Activated CD4-positive, alpha-beta T cell treated with anti-CD3 and anti-CD28 coated beads for 36 hours (primary cell): ENCODE results near the gene CLPTM1L. TPM values are rescaled to one million over a fixed set of nuclear protein-coding genes. Genes with fewer than 3 reads are reported as not detected.

Source experiments
- ATAC-seq: fragments of 200-7000 bp; cut with Tn5 transposase; one replicate; pipeline ENCODE4 v1.10.0; 2021; ENCODE audit warnings: mild to moderate bottlenecking, moderate library complexity
- CTCF ChIA-PET: fragments of 350-600 bp; sonication (Branson Sonifier 250); formaldehyde crosslinking; loops from one replicate; lab custom pipeline; 2021; ENCODE audit warnings: antibody characterized with exemption; lab: Charles Lee
- POLR2A ChIA-PET: fragments of 350-600 bp; sonication (Branson Sonifier 250); formaldehyde crosslinking; loops from one replicate; lab custom pipeline; 2021; ENCODE audit warnings: antibody characterized with exemption, inconsistent platforms; lab: Charles Lee
- DNase-seq: peaks from one replicate; pipeline ENCODE4 v3.0.0-alpha.2; 2020
- H3K27ac Mint-ChIP-seq: one replicate; pipeline ENCODE4 v1.8.0; 2021; ENCODE audit warnings: mixed read lengths
- H3K27me3 Mint-ChIP-seq: one replicate; pipeline ENCODE4 v1.8.0; 2021; ENCODE audit warnings: mixed read lengths
- H3K36me3 Mint-ChIP-seq: one replicate; pipeline ENCODE4 v1.8.0; 2021; ENCODE audit warnings: low read depth, mixed read lengths
- H3K4me1 Mint-ChIP-seq: one replicate; pipeline ENCODE4 v1.8.0; 2021; ENCODE audit warnings: mixed read lengths
- H3K4me3 Mint-ChIP-seq: one replicate; pipeline ENCODE4 v1.8.0; 2021; ENCODE audit warnings: mild to moderate bottlenecking, moderate library complexity, mixed read lengths
- H3K9me3 Mint-ChIP-seq: one replicate; pipeline ENCODE4 v1.8.0; 2021; ENCODE audit warnings: low read depth, mixed read lengths
- intact Hi-C, 2 experiments: fragments of 100-400 bp; cut with DNase I in 1 of 2; cut with micrococcal nuclease in 1 of 2; formaldehyde crosslinking; loops; one replicate each; pipeline versions ENCODE4 v1.14.2 to v1.15.1; 2022 to 2024; cut with DNase I, micrococcal nuclease
- total RNA-seq, 2 experiments: library from RNA; stranded (reverse); gene quantifications; one replicate each; pipeline ENCODE4 v1.2.3, GENCODE V29; 2021

The CLPTM1L gene, protein sequence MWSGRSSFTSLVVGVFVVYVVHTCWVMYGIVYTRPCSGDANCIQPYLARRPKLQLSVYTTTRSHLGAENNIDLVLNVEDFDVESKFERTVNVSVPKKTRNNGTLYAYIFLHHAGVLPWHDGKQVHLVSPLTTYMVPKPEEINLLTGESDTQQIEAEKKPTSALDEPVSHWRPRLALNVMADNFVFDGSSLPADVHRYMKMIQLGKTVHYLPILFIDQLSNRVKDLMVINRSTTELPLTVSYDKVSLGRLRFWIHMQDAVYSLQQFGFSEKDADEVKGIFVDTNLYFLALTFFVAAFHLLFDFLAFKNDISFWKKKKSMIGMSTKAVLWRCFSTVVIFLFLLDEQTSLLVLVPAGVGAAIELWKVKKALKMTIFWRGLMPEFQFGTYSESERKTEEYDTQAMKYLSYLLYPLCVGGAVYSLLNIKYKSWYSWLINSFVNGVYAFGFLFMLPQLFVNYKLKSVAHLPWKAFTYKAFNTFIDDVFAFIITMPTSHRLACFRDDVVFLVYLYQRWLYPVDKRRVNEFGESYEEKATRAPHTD
- total RNA-seq = 10 to 100 TPM; 62.1 to 62.2 TPM

DNA sequence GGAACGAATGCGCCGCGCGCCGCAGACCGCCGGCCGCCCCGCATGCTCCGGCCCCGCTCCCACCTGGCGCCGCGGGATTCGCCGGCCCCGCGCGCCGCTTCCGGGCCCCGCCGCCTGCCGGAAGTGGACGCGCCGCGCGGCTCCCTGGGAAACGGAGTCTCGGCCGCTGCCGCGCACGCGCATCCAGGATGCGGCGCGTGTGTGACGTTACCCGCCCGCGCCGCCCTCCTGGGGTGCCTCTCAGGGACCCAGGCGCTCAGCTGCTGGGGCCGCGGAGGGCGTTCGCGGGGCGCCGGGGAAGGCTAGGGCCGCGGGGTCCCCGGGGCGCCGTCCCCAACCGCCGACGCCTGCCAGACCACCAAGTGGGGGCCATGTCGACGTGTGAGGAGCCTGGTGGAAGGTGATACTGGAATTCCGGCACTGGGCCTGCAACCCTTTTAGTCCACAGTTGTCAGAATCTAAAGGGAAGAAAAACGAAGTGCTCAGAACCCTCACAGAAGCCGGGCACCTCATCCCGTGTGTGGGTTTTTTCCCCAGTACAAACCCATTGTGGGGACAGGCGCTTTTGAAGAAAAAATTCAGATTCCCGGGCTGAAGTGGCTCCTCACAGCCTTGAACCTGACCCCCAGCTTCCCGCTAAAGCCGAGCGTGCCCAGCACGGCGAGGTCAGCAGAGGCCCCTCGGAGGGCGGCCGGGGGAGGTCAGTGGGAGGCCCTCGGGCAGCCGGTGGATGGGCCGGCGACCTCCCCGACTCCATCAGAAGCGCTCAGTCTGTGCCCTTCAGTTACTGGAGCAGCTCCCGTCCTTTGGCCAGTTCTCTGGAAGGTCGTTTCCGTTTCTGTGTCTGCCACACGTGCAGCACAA is at the start of gene CLPTM1L:
CLPTM1L (minus strand) TSS at position 125 of the 864 bp plus-strand sequence. CDS start 258 bp downstream, outside the sequence.
- ChIA-PET CTCF (interaction anchor here (0.5 to 1.5 kb wide), 2 partner anchors 35 to 41 kb away, joined by 3 read pairs; no protein-coding TSS in a partner anchor), POLR2A (interaction anchor here (1.4 kb wide), 1 partner anchor 40 kb away, joined by 3 read pairs; no protein-coding TSS in a partner anchor)
- Mint-ChIP-seq H3K27ac (peak within 1 kb of the TSS; percentile 92), H3K4me1 (peaks cover 22% of the 10 kb centered on the region), H3K4me3 (peak within 1 kb of the TSS; percentile 94), H3K27me3 (no peaks in the 10 kb centered on the region), H3K9me3 (no peaks in the 10 kb centered on the region), H3K36me3 (peaks cover 24% of the 10 kb centered on the region)
- intact Hi-C loops = loop anchor here in 1 of 2 experiments (1.0 to 10.0 kb wide), 10 partner anchors 29 to 870 kb away; partner anchors contain the start of genes BRD9, CEP72, MRPL36 and TERT
- ATAC-seq (peak; percentile 96), DNase-seq (peak; percentile 93)

DNA sequence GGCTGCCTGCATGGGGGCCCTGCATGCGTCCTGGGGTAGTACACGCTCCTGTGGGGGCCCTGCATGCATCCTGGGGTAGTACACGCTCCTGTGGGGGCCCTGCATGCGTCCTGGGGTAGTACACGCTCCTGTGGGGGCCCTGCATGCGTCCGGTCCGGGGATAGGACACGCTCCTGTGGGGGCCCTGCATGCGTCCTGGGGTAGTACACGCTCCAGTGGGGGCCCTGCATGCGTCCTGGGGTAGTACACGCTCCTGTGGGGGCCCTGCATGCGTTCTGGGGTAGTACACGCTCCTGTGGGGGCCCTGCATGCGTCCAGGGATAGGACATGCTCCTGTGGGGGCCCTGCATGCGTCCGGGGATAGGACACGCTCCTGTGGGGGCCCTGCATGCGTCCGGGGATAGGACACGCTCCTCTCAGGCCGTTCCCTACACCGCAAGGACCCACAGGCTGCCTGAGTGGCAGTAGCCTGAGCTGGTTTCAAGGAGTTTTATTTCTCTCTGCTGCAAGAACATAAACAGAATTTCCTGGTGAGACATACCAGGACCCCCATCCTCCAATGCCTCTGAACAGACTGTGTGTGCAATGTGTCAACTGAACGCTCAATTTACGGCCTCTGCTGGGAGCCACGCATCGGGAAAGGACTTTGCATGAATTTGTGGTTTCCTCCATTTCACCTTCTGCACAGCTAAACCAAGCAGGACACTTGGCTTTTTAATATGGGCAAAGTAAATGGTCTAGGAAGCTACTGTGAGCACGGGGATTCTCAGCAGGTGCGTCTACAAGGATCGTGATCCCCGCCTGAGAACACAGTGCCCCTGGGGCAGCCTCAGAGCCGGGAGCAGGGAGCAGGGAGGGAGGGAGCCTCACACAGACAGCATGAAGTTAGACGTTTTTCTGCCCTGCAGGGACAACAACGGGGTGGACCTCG is 48.9 kb upstream of the CLPTM1L start:
- H3K27me3 Mint-ChIP-seq = peaks cover 18% of the 10 kb centered on the region
- no peaks in the 10 kb centered on the region for H3K36me3 Mint-ChIP-seq
- no peaks in the 10 kb centered on the region for H3K4me1 Mint-ChIP-seq
- no peak overlapping the region for H3K4me3 Mint-ChIP-seq
- intact Hi-C loops = no loop called here
- ATAC-seq = no peak
- DNase-seq = no peak
- ChIA-PET CTCF (no interaction called here), POLR2A (no interaction called here)
- no peak overlapping the region for H3K27ac Mint-ChIP-seq
- H3K9me3 Mint-ChIP-seq = no peaks in the 10 kb centered on the region

DNA sequence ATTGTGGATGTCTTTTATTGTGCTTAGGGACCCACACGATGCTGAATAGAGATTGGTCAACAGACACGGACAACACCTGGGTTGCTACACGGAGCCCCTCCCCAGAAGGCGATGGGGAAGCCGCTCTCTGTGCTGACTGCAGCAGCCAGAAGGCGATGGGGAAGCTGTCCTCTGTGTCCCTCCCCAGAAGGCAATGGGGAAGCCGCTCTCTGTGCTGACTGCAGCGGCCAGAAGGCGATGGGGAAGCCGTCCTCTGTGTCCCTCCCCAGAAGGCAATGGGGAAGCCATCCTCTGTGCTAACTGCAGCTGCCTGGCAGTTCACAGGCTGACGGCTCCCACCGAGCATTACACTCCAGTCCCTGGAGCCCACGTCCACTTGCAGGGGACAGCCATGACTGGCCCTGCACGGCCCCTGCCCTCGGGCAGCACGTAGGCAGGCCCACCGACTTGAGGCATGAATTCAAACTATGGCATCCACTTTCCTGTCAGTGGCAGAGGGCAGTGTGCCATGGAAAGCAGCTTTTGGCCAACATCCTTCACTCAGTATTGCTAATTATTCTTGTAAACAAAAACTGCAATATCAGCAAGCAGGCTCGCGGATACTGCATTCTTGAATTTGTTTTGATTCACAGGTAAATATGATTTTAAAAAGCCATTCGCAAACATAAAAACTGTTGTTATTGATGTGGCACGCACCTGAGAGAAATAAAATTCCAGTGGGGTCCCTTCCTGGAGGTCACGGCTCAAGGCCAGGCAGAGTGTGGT is 48.1 kb upstream of the CLPTM1L start:
- no peaks in the 10 kb centered on the region for H3K4me1 Mint-ChIP-seq
- no peaks in the 10 kb centered on the region for H3K9me3 Mint-ChIP-seq
- no peak overlapping the region for H3K4me3 Mint-ChIP-seq
- H3K27me3 Mint-ChIP-seq = peaks cover 18% of the 10 kb centered on the region
- intact Hi-C loops = no loop called here
- ATAC-seq = no peak
- ChIA-PET POLR2A (no interaction called here), CTCF (no interaction called here)
- H3K36me3 Mint-ChIP-seq = no peaks in the 10 kb centered on the region
- DNase-seq = no peak
- H3K27ac Mint-ChIP-seq = no peak overlapping the region

DNA sequence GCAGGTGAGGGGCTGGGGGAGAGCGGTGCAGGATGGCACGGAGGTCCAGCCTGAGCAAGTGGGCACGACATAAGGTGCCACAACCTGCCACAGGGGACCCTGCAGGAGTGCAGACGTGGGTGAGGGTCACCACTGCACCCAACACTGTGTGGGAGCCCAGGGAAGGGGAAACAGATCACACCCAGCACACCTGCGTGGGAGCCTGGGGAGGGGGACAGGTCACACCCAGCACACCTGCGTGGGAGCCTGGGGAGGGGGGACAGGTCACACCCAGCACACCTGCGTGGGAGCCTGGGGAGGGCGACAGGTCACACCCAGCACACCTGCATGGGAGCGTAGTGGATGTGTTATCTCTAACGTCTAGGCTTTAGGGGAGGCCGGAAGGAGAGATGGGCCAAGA is 47.4 kb upstream of the CLPTM1L start:
- Mint-ChIP-seq H3K9me3 (no peaks in the 10 kb centered on the region), H3K4me3 (no peak overlapping the region), H3K27ac (no peak overlapping the region), H3K36me3 (no peaks in the 10 kb centered on the region), H3K27me3 (peaks cover 14% of the 10 kb centered on the region), H3K4me1 (no peaks in the 10 kb centered on the region)
- no peak for ATAC-seq
- intact Hi-C loops = no loop called here
- POLR2A ChIA-PET = no interaction called here
- DNase-seq = no peak
- CTCF ChIA-PET = no interaction called here

DNA sequence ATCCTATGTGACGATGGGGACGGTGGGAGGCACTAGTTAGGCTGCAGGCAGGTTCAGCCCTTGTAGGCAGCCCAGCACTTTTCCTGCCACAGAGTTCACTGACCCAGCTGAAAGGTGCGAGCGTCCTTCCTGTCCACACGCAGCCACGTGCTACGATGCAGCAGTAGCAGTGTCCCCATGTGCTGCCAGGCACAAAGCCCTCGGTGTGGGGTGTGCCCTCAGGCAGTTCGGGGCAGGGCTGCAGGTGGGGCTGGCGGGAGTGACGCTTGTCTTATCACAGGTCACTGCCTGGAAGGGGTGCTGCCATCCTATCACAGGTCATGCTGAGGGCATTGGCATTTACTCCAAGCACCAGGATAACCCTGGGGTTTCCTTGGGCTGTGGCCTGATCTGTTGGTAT is 46.8 kb upstream of the CLPTM1L start:
- Mint-ChIP-seq H3K27me3 (peaks cover 14% of the 10 kb centered on the region), H3K4me3 (no peak overlapping the region), H3K9me3 (no peaks in the 10 kb centered on the region), H3K27ac (no peak overlapping the region), H3K36me3 (no peaks in the 10 kb centered on the region), H3K4me1 (peaks cover 4% of the 10 kb centered on the region)
- intact Hi-C loops = no loop called here
- ATAC-seq (no peak), DNase-seq (no peak)
- CTCF ChIA-PET = no interaction called here
- POLR2A ChIA-PET = no interaction called here

DNA sequence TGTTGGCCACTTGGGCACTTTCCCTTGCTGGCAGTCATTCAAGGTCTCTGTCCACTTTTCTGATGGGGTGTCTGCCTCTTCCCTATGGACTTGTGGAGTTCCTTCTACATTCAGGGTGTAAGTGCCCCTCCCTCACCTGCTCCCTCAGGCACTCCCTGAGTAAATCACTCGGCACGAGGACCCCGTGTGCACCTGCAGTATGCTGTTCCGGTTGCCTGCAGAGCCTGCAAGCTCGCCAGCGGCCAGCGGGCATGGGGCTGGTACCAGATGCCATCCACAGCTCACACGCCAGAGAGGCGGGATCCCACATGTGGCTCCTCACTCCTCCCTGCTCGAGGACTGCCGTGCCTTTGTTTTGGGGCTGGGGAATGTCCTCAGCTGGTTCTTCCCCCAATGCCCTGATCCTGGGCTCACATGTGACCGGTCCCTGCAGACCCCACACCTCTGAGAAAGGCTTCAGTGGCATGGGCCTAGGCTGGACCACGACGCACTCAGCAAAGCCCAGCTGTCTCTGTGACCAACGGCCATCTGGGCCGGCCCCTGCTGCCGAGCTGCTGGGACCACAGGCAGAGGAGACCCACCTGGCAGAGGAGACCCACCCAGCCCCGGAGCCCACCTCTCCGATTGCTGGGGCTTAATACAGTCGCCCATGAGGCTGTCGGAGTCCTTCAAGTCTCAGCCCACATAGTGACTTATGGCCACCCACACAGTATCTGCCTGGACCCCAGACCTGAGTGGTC is 46.1 kb upstream of the CLPTM1L start:
- POLR2A ChIA-PET = no interaction called here
- CTCF ChIA-PET = no interaction called here
- H3K27ac Mint-ChIP-seq = no peak overlapping the region

DNA sequence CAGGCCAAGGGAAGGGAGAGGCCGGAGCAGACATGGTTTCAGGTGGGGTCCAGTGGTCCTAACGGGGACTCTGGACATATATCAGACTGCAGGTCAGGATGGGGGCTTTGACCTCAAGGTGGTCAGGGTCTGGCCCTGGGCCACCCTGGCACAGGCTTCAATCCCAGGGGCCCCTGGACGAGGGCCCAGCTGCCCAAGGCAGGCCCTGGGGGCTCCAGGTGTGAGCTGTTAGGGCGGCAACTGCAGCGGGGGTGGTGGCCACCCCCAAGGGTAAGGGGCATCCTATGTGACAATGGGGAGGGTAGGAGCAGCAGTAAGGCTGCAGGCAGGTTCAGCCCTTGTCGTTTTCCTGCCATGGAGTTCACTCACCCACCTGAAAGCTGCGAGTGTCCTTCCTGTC is 45.4 kb upstream of the CLPTM1L start:
- Mint-ChIP-seq H3K27ac (no peak overlapping the region), H3K4me3 (no peak overlapping the region), H3K27me3 (peaks cover 10% of the 10 kb centered on the region), H3K36me3 (no peaks in the 10 kb centered on the region), H3K4me1 (peaks cover 15% of the 10 kb centered on the region), H3K9me3 (no peaks in the 10 kb centered on the region)
- CTCF ChIA-PET = no interaction called here
- intact Hi-C loops = no loop called here
- no peak for ATAC-seq
- POLR2A ChIA-PET = no interaction called here
- DNase-seq = no peak

More for the DNA sequence above, 46.1 kb upstream of the CLPTM1L start:
- Mint-ChIP-seq H3K9me3 (no peaks in the 10 kb centered on the region), H3K4me1 (peaks cover 11% of the 10 kb centered on the region), H3K36me3 (no peaks in the 10 kb centered on the region), H3K27me3 (peaks cover 14% of the 10 kb centered on the region), H3K4me3 (no peak overlapping the region)
- intact Hi-C loops = no loop called here
- ATAC-seq (no peak), DNase-seq (no peak)

DNA sequence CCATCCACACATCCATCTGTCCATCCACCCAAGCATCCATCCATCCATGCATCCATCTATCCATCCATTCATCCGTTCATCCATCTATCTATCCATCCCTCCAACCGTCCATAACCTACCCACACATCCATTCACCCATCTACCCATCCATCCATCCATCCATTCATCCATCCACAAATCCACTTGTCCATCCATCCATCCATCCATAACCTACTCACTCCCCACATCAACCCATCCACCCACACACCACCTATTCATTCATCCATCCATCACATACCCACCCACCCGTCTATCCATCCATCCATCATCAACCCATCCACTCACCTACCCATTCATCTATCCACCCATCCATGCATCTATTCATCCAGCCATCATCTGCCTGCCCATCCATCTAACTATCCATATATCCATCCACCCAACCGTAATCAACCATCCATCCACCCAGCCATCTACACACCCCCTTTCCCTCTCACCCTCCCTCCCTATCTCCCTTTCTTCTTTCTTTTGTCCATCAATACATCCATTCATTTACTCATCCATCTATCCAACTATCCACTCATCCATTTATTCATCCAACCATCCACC is 43.6 kb upstream of the CLPTM1L start:
- Mint-ChIP-seq H3K4me1 (peaks cover 17% of the 10 kb centered on the region), H3K27me3 (no peaks in the 10 kb centered on the region), H3K4me3 (no peak overlapping the region), H3K9me3 (no peaks in the 10 kb centered on the region), H3K27ac (no peak overlapping the region), H3K36me3 (no peaks in the 10 kb centered on the region)
- DNase-seq (no peak), ATAC-seq (no peak)
- CTCF ChIA-PET = no interaction called here
- POLR2A ChIA-PET = no interaction called here
- intact Hi-C loops = loop anchor here in 1 of 2 experiments (5.0 kb wide), 2 partner anchors 134 to 404 kb away; partner anchors contain the start of gene LPCAT1

DNA sequence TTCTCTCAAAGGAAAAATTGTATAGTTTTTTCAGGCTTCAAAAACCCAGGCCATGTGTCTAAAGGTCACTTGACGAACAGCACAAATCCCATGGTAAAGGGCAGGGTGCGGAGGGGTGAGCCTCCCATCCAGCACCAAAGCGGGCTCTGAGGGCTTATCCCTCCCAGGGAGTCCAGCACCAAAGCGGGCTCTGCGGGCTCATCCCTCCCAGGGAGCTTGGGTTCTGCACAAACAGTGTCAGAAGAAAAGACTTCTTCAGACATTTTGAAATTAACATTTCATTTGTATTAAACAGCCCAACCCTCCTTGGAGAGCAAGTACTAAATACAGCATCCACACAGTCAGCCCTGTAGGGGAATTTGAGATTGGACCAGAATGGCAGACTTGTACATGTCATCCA is 43.0 kb upstream of the CLPTM1L start:
- Mint-ChIP-seq H3K4me1 (peaks cover 17% of the 10 kb centered on the region), H3K9me3 (no peaks in the 10 kb centered on the region), H3K36me3 (no peaks in the 10 kb centered on the region), H3K27me3 (no peaks in the 10 kb centered on the region), H3K4me3 (no peak overlapping the region), H3K27ac (no peak overlapping the region)
- no peak for DNase-seq
- ChIA-PET POLR2A (no interaction called here), CTCF (no interaction called here)
- no peak for ATAC-seq
- intact Hi-C loops = loop anchor here in 1 of 2 experiments (2.0 to 5.0 kb wide), 4 partner anchors 93 to 404 kb away; partner anchors contain the start of genes LPCAT1 and TERT
